ENCODE results near the gene L1CAM. TPM values are rescaled to one million over a fixed set of nuclear protein-coding genes. Genes with fewer than 3 reads are reported as not detected.

The L1CAM gene
- total RNA-seq, 1 experiment from 2014 or later: 27.2 TPM

- DNase-seq (ENCODE audit: extremely low read depth, low read depth): no peak
Measured at GRCh38 chrX:153867671-153868070, 18.3 kb downstream of the L1CAM start.

GRCh38 chrX:153867139-153867538 lies 18.8 kb downstream of the L1CAM start:
- DNase-seq (ENCODE audit: extremely low read depth, low read depth): no peak

GRCh38 chrX:153866302-153867019 lies 19.5 kb downstream of the L1CAM start:
- DNase-seq (ENCODE audit: extremely low read depth, low read depth): no peak

GRCh38 chrX:153865685-153866084 lies 20.3 kb downstream of the L1CAM start:
- no peak for DNase-seq (ENCODE audit: extremely low read depth, low read depth)

GRCh38 chrX:153865321-153865580 lies 20.7 kb downstream of the L1CAM start:
- DNase-seq (ENCODE audit: extremely low read depth, low read depth): no peak

GRCh38 chrX:153864561-153865320 lies 21.2 kb downstream of the L1CAM start:
- no peak for DNase-seq (ENCODE audit: extremely low read depth, low read depth)

GRCh38 chrX:153864101-153864500 lies 21.9 kb downstream of the L1CAM start:
- no peak for DNase-seq (ENCODE audit: extremely low read depth, low read depth)

GRCh38 chrX:153863251-153863991 lies 22.6 kb downstream of the L1CAM start:
- no peak for DNase-seq (ENCODE audit: extremely low read depth, low read depth)

GRCh38 chrX:153862369-153863250 lies 23.4 kb downstream of the L1CAM start:
- DNase-seq (ENCODE audit: extremely low read depth, low read depth): no peak

- no peak for DNase-seq (ENCODE audit: extremely low read depth, low read depth)
Measured at GRCh38 chrX:153861733-153862310, 24.2 kb downstream of the L1CAM start.

- DNase-seq (ENCODE audit: extremely low read depth, low read depth): no peak
Measured at GRCh38 chrX:153861151-153861550, 24.8 kb downstream of the L1CAM start.

GRCh38 chrX:153857348-153857903 lies 28.5 kb downstream of the L1CAM start:
- no peak for DNase-seq (ENCODE audit: extremely low read depth, low read depth)

- no peak for DNase-seq (ENCODE audit: extremely low read depth, low read depth)
Measured at GRCh38 chrX:153854702-153855101, 31.3 kb downstream of the L1CAM start.

GRCh38 chrX:153853902-153854267 lies 32.1 kb downstream of the L1CAM start:
- no peak for DNase-seq (ENCODE audit: extremely low read depth, low read depth)

GRCh38 chrX:153853180-153853901 lies 32.6 kb downstream of the L1CAM start:
- DNase-seq (ENCODE audit: extremely low read depth, low read depth): no peak

GRCh38 chrX:153851981-153852380 lies 34.0 kb downstream of the L1CAM start:
- no peak for DNase-seq (ENCODE audit: extremely low read depth, low read depth)

- DNase-seq (ENCODE audit: extremely low read depth, low read depth): no peak
Measured at GRCh38 chrX:153848325-153848724, 37.6 kb downstream of the L1CAM start.

GRCh38 chrX:153845842-153846241 lies 40.1 kb downstream of the L1CAM start:
- DNase-seq (ENCODE audit: extremely low read depth, low read depth): no peak

- DNase-seq (ENCODE audit: extremely low read depth, low read depth): no peak
Measured at GRCh38 chrX:153845195-153845594, 40.8 kb downstream of the L1CAM start.

All from NCI-H460 (cell line).